GM23338 (cell line): ENCODE results near the gene ENOPH1.

Experiments used
- EZH2 ChIP-seq: fragments of 200-600 bp; sonication (generic); IDR thresholded peaks from one replicate; pipeline ENCODE4 v1.8.0; 2017; ENCODE audit warnings: antibody characterized with exemption, mild to moderate bottlenecking, low read depth; ENCODE audit not compliant: unreplicated experiment
- EZH2phosphoT487 ChIP-seq: fragments of 200-600 bp; sonication (generic); IDR thresholded peaks from one replicate; pipeline ENCODE4 v1.8.1; 2018; ENCODE audit warnings: antibody characterized with exemption; ENCODE audit not compliant: unreplicated experiment
- JUNB ChIP-seq: IDR thresholded peaks from one replicate; pipeline ENCODE4 v1.6.1; 2016; ENCODE audit warnings: antibody characterized with exemption; ENCODE audit not compliant: unreplicated experiment
- NANOG ChIP-seq: IDR thresholded peaks from 2 replicates; pipeline ENCODE4 v1.6.1; 2016; ENCODE audit warnings: antibody characterized with exemption, borderline replicate concordance
- POLR2AphosphoS5 ChIP-seq: IDR thresholded peaks from 2 replicates; pipeline ENCODE4 v1.6.1; 2016; ENCODE audit warnings: antibody characterized with exemption, low read depth
- REST ChIP-seq: IDR thresholded peaks from one replicate; pipeline ENCODE4 v1.6.1; 2018; ENCODE audit warnings: antibody characterized with exemption; ENCODE audit not compliant: unreplicated experiment
- STAT1 ChIP-seq: IDR thresholded peaks from one replicate; pipeline ENCODE4 v1.6.1; 2016; ENCODE audit warnings: antibody characterized with exemption; ENCODE audit not compliant: unreplicated experiment
- ZNF331 ChIP-seq: fragments of 250-450 bp; sonication (Bioruptor Pico); IDR thresholded peaks from 2 replicates; pipeline ENCODE4 v1.5.0; 2020; ENCODE audit warnings: low read depth, mild to moderate bottlenecking, moderate library complexity
- TF ChIP-seq, protein P1 (sequence below), 2 experiments: fragments of 200-600 bp in 1 of 2; sonication (generic) in 1 of 2; conservative IDR thresholded peaks; 2 replicates each; pipeline versions ENCODE4 v1.5.1 to v1.6.1; 2016 to 2017; ENCODE audit warnings: antibody characterized with exemption in 2 of 2, low read depth in 2 of 2, mild to moderate bottlenecking in 2 of 2, moderate library complexity in 1 of 2

DNA sequence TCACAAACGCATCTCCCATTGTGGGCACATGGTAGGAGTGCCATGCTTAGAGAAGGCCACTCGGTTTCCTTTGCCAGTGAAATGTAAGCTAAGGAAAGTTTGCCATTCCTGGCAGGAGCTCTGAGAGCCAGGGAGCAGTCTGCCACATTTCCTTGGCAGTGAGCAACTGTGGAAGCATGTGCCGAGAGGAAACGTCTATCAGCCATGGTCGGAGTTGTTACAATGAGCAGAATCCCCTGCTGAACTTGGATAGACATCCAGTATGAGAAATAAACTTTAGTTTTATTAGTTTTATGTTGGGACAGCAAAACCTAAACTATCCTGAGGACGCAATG is 51.1 kb downstream of the ENOPH1 start:
- TF ChIP-seq, protein P1, sequence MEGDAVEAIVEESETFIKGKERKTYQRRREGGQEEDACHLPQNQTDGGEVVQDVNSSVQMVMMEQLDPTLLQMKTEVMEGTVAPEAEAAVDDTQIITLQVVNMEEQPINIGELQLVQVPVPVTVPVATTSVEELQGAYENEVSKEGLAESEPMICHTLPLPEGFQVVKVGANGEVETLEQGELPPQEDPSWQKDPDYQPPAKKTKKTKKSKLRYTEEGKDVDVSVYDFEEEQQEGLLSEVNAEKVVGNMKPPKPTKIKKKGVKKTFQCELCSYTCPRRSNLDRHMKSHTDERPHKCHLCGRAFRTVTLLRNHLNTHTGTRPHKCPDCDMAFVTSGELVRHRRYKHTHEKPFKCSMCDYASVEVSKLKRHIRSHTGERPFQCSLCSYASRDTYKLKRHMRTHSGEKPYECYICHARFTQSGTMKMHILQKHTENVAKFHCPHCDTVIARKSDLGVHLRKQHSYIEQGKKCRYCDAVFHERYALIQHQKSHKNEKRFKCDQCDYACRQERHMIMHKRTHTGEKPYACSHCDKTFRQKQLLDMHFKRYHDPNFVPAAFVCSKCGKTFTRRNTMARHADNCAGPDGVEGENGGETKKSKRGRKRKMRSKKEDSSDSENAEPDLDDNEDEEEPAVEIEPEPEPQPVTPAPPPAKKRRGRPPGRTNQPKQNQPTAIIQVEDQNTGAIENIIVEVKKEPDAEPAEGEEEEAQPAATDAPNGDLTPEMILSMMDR (conservative IDR thresholded peaks at IDR 0.05; ENCODE audit: low read depth in 2 of 2): no peak
- TF ChIP-seq REST (no peak), JUNB (no peak), EZH2 (no peak), POLR2AphosphoS5 (no peak), STAT1 (no peak), NANOG (no peak), ZNF331 (CRISPR knock-in tag) (no peak), EZH2phosphoT487 (no peak)
